A549 treated with DMSO at 1 μM for 4 hours (cell line): Measurements from ENCODE around the gene PRR9. TPM values are rescaled to one million over a fixed set of nuclear protein-coding genes. Genes with fewer than 3 reads are reported as not detected.

Experiments
- total RNA-seq: library from RNA; stranded (reverse); fragments of 200-300 nt; extraction: Qiagen RNA extraction; gene quantifications from 5 replicates; pipeline ENCODE4 v1.2.3, GENCODE V29; 2022; ENCODE audit warnings: low read depth

The PRR9 gene
- not detected in 5 replicates for total RNA-seq

GRCh38 chr1:153217212-153217611 is at the start of gene PRR9:
Gene PRR9, plus strand, starts transcription at chr1:153217584. Its CDS starts 561 bp downstream, at chr1:153218145.

GRCh38 chr1:153203130-153203529 is 14.3 kb upstream of the PRR9 start, which contains the start of gene LELP1:
Gene LELP1, plus strand, starts transcription at chr1:153203430. Its CDS starts 1,278 bp downstream, at chr1:153204708.

DNA sequence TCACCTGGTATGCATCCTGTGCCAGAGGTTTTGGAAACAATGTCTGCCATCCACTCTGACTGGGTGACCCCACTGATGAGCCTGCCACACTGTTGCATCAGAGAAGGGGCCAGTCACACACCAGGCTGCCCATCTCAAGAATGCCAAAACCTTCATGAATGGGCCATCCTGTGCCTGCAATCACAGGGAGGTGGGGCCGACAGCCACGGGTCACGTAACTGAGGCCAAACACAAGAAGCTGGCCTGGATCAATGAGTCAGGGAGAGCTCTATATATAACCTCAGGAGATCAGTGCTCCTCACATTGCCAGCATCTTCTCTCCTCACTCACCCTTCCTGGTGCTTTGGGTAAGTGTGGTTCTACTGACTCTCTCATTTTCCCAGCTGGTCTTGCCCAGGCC is 42.0 kb downstream of the PRR9 start, which contains the start of gene LORICRIN:
LORICRIN (plus strand) TSS at position 301 of the 400 bp plus-strand sequence. CDS start 1,263 bp downstream, outside the sequence.

Other genes with a start within 250 kb of the PRR9 start
- not detected in 5 replicates for gene SPRR4, start 246.9 kb upstream of the PRR9 start, total RNA-seq
- not detected in 5 replicates for gene SPRR1A, start 233.5 kb upstream of the PRR9 start, total RNA-seq
- not detected in 5 replicates for gene SPRR3, start 215.8 kb upstream of the PRR9 start, total RNA-seq
- gene SPRR1B, start 186.4 kb upstream of the PRR9 start, total RNA-seq, result not detected in 5 replicates
- not detected in 5 replicates for gene SPRR2D, start 176.5 kb upstream of the PRR9 start, total RNA-seq
- gene SPRR2A, start 160.1 kb upstream of the PRR9 start, total RNA-seq, result not detected in 5 replicates
- gene SPRR2B, start 146.0 kb upstream of the PRR9 start, total RNA-seq, result not detected in 5 replicates
- not detected in 5 replicates for gene SPRR2E, start 123.1 kb upstream of the PRR9 start, total RNA-seq
- gene SPRR2F, start 104.1 kb upstream of the PRR9 start, total RNA-seq, result not detected in 5 replicates
- gene SPRR2G, start 66.7 kb upstream of the PRR9 start, total RNA-seq, result not detected in 5 replicates
- not detected in 5 replicates for gene LELP1, start 14.2 kb upstream of the PRR9 start, total RNA-seq
- gene LORICRIN, start 42.1 kb downstream of the PRR9 start, total RNA-seq, result not detected in 5 replicates
- gene PGLYRP3, start 95.4 kb downstream of the PRR9 start, total RNA-seq, result not detected in 5 replicates
- gene PGLYRP4, start 131.3 kb downstream of the PRR9 start, total RNA-seq, result not detected in 5 replicates
- gene S100A9, start 140.3 kb downstream of the PRR9 start, total RNA-seq, result 0.52 to 1.0 TPM (median 0.95 TPM) in 5 replicates
- not detected in 5 replicates for gene S100A12, start 158.0 kb downstream of the PRR9 start, total RNA-seq
- gene S100A8, start 173.5 kb downstream of the PRR9 start, total RNA-seq, result not detected in 5 replicates
- not detected in 5 replicates for gene S100A7A, start 198.9 kb downstream of the PRR9 start, total RNA-seq
- gene S100A7, start 243.1 kb downstream of the PRR9 start, total RNA-seq, result not detected in 5 replicates